Activated CD4-positive, alpha-beta T cell treated with anti-CD3 and anti-CD28 coated beads, Interleukin-10, Interleukin-2, amounts not matched to agents 100 ng/mL and 50 ng/mL, durations not matched to agents 16 hours and 8 hours (primary cell): Measurements from ENCODE around the gene CD79B.

Experiments
- DNase-seq: peaks from one replicate; pipeline ENCODE4 v3.0.0-alpha.2; 2020

The CD79B gene

DNA sequence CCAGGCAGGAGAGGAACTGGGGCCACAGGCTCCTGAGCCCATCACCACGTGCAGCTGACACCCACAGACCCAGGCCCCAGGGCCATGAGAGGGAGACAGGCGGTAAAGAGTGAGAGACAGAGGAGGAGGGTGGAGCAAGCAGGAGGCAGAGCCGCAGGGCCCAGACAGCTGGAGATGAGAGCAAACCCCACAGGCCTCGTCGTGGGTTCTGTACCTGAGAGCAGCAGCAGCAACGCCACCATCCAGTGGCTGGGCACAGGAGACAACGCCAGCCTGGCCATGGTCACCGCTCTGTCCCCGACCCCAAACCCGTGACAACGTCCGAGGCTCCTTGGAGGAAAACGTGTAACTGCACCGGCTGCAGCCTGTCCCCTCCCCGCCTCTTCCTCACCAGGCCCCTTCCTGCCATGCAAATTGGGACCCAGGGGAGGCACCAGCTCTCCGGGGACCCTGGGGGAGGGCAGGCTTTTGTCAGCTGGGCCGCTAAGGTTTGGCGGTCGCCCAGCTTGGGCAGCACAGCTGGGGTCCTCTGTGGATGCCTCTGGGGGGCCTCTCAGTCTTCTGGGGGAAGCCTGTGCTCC, at the start of gene CD79B:
TSS of gene CD79B (minus strand) at position 351 of the 581 bp plus-strand sequence. CDS start at position 281, 70 bp downstream.
- DNase-seq, result peak; percentile 47

DNA sequence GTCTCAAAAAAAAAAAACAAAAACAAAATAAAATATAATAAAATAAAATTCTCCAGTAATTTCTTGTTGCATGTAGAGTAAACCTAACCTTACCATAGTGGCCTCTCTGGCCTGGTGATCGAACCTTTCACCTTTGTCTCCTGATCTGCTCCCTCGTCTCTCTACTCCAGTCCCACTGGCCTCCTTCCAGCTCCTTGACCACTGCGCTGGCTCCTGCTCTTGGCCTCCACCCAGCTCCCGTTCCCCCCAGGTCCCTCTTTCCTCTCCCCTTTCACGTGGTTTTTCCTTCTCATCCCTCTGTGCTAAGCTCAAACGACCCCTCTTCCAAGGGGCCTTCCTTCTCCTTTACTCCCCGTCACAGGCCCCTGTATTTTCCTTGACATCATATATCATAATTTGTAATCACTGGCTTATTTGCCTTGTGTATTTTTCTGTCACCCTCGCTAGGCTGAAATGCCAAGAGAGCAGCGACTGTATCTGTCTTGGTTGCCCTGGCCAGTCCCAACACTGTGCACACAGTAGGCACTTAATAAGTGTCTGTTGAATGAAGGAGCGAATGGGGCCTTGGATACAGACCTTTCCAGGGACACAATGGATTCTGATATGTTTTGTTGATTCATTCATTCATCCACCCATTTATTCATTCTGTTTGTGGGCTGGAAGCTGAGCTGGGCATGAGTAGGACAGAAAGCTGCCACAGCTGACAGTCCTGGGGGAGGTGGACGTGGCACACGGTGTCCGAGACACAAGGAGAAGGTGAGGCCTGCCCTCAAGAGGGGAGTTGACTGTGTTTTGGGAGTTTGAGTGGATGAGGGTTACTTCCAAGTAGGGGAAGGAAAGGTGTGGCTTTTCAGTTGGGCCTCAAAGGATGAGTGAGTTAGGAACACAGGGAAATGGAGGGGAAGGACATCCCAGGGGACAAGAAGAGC, 46.4 kb upstream of the CD79B start:
- no peak for DNase-seq

DNA sequence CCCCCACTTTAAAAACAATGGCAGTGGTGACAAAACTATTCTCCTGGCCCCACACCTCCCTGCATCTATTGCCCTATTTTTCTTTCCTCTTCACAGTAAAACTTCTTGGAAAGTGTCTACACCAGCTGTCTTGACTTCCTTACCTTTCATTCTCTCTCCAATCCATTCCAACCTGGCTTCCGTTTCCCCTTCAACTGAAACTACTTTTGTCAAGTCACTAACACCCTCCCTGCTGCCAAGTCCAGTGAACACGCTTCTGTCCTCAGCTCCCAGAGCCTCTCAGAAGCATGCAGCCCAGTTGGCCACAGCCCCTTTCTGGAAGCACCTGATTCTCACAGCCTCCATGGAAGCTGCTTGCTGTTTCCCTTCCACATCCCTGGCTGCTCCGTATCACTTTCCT, 44.6 kb upstream of the CD79B start:
- DNase-seq, result no peak

- no peak for DNase-seq
Observed at GRCh38 chr17:63975541-63976092, 43.5 kb upstream of the CD79B start.

DNA sequence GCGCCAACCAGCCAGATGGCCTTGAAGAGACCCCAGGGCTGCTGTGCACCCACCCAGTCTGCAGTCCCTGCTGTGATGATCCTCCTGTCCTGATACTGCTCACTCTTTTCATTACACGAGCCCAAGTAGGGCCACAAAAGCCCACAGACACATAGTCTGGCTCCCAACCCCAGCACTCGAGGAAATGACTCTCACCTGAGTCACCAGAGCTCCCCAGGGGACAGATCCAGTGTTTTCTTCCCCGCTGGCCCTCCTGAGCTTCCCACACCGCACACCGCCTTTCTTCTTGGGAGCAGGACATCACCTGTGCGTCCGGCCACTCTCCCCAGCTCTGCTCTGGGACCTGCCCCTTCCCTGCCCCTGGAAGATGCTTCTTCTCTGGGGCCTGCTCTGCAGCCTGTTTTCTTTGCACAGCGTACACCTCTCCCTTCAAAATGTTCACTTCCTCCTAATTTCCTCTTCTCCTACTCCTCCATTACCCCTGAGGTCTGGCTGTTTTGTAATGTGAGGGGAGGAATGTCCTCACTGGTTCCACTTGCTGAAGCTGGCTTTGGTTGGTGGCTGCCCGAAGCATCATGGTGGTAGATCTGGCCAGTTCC, 42.6 kb upstream of the CD79B start:
- DNase-seq, result no peak

GRCh38 chr17:63973930-63974593, 41.9 kb upstream of the CD79B start:
- DNase-seq, result no peak

DNA sequence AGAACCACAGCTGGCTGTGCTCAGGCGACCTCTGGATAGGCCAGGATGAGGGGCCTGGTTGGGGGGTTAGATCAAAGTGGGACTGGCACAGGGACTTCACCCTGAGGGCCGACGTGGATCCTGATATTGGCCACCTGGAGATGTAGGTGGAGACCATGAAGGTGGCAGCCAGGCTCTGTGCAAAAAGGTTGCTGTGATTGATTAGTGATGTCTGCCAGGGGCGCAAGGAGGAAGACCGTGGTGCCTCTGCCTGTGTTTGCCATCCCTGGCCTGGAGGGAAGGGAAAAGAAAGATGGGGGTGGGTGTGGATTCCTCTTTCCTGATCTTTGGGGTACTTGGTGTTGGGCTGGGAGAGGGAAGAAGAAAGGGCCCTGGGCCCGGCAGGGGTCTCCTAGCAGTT, 41.1 kb upstream of the CD79B start:
- no peak for DNase-seq

GRCh38 chr17:63972796-63973195, 40.7 kb upstream of the CD79B start, which contains the start of gene SCN4A:
Gene SCN4A, minus strand, starts transcription at chr17:63972918. Its CDS starts 77 bp downstream, at chr17:63972841.
- DNase-seq, result no peak

- DNase-seq, result no peak
Observed at GRCh38 chr17:63969278-63969677, 37.1 kb upstream of the CD79B start.

DNA sequence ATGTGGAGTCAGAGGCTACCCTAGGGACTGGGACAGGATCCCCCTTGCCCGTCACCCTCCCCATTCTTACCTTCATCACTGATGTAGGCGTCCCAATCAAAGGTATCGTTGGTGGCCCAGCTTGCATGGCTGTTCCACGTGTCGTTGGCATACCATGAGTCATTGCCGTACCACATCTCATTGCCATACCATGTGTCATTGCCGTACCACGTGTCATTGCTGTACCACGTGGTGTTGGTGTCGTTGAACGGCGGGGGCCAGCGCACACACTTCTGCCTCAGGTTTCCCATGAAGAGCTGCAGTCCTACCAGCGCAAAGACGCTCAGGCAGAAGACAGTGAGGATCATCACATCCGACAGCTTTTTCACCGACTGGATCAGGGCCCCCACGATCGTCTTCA, 35.8 kb upstream of the CD79B start:
- peak; percentile 59 for DNase-seq

DNA sequence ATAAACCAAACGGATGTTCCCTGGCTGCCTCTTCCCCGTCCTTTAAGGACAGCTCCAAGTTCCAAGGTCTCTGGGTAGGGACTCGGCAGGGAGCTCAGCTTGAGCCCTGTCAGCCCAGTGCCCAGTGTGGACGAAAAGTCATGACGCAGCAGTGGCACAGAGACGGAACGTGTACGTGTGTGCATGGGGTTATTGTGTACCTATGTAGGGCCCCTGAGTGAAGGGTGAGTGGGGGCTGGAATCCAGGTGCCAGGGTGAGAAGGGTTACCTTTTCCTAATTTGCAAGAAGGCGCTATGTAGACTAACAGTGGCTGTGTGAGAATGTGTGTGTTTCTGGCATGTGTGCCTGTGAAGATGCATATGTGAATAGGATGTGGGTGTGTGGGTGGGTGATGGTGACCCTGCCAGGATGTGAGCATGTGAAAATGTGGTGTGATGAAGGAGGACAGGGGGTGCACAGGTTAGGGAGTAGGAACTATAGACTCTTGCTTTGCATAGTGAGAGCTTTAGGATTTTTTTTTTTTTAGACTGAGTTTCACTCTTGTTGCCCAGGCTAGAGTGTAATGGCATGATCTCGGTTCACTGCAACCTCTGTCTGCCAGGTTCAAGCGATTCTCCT, 34.6 kb upstream of the CD79B start:
- peak; percentile 32 for DNase-seq

GRCh38 chr17:63963123-63963522, 31.0 kb upstream of the CD79B start:
- DNase-seq, result no peak

- no peak for DNase-seq
Observed at GRCh38 chr17:63962298-63962744, 30.2 kb upstream of the CD79B start.

GRCh38 chr17:63961355-63962212, 29.5 kb upstream of the CD79B start:
- DNase-seq, result peak; percentile 56

GRCh38 chr17:63960430-63960829, 28.3 kb upstream of the CD79B start:
- no peak for DNase-seq

DNA sequence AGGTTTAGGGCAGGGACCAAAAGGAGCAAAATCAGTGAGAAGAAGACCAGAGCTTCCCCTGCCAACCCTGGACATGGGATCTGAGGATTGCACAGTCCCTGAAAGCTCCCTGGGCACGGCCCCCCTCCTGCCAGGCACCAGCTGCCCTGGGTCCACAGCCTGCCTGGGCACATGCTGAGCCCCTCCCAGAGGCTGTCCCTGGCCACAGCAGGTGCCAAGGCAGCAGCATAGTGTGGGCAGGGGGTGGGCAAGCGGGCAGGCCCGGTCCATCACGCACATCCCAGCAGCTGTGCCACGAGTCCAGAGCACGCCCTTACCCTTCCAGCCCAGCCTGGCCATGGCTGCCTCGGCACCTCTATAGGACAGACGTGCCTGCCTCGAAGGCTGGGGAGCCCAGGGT, 27.9 kb upstream of the CD79B start:
- DNase-seq, result no peak

DNA sequence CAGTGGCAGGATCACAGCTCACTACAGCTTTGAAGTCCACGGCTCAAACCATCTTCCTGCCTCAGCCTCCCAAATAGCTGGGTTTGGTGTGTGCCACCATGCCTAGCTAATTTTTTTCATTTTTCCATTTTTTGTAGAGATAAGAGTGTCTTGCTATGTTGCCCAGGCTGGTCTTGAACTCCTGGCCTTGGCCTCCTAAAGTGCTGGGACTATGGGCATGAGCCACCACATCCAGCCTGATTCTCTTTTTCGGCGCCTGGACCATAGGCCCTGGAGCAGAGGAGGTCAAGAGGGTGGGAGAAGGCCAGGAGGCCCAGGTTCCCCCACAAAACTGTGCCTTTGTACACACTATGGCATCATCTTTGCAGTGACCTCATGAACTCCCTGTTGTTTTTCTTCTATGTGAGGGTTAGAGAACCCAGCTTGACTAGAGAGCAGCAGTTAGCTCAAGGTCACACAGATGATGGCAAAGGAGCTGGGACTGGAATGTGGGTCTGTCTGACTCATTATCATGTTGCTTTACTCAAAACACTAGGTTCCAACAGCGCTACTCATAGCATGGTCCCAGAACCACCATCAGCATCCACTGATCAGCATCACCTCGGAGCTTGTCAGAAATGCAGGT, 24.3 kb upstream of the CD79B start:
- no peak for DNase-seq

GRCh38 chr17:63955791-63956190, 23.7 kb upstream of the CD79B start:
- no peak for DNase-seq

DNA sequence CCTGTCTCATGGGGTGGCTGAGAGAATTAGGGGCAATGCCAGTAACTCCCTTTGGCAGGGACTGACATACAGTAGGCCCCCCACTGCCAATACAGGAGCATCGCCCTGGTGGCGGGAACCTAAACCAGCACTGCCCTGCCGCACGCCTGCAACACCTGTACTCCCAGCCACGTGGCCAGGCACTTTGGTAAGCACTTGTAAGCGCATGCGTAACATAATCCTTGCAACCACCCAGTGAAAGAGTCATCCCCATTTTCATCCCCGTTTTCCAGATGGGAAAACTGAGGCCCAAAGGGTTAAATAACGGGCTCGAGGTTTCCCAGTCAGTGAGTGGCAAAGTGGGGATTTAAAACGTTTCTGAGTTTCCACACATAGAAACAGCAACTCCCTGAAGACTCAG, 23.1 kb upstream of the CD79B start:
- no peak for DNase-seq

GRCh38 chr17:63954402-63955063, 22.4 kb upstream of the CD79B start:
- DNase-seq, result peak; percentile 28
